ENCODE results near the gene NGEF. TPM values are rescaled to one million over a fixed set of nuclear protein-coding genes. Genes with fewer than 3 reads are reported as not detected.

Gene NGEF
- total and polyA plus RNA-seq, 8 donors: 2.6 to 30.9 (median 5.9) TPM

DNA sequence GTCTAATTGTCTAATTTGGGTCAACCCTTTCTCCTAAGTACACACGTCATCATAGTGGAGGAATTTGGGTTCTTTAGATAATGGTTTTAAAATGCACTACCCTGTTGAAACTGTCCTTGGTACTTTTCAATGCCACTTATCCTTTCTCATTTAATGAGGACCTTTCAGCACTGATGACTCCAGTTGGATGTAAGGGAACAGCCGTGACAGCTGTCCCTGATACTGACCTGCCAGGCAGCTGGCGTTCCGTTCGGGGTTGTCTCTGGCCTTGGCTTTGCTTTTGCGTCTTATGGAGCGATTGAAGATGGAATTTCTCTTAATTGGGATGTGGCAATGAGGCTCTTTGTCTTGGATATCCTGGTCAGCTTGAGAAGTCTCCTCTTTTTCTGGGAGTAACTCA, 38.7 kb downstream of the NGEF start:
- Histone ChIP-seq H3K27me3 (peaks cover 0 to 11% (median 0%) of the 10 kb centered on the region in 3 donors), H3K9me3 (no peaks in the 10 kb centered on the region), H3K4me3 (no peak overlapping the region), H3K36me3 (peaks cover 0 to 4% (median 0%) of the 10 kb centered on the region in 4 donors), H3K4me1 (no peaks in the 10 kb centered on the region), H3K27ac (no peak overlapping the region)
- WGBS, 5 donors: 86 to 91% (median 89%) methylated on average over 7 of the region's 7 CpGs
- TF ChIP-seq POLR2A (IDR thresholded peaks at IDR 0.05) (no peak), POLR2AphosphoS5 (IDR thresholded peaks at IDR 0.05) (no peak), EP300 (IDR thresholded peaks at IDR 0.05) (no peak)
- no peak for DNase-seq
- intact Hi-C loops (cut with DNase I; ENCODE audit: low total_unique reads): no loop called here

GRCh38 chr2:232973796-232974195, 39.3 kb downstream of the NGEF start:
- WGBS, 5 donors: 71 to 87% (median 79%) methylated on average over 3 of the region's 3 CpGs
- Histone ChIP-seq H3K27ac (no peak overlapping the region), H3K4me3 (no peak overlapping the region), H3K9me3 (no peaks in the 10 kb centered on the region), H3K36me3 (peaks cover 0 to 5% (median 0%) of the 10 kb centered on the region in 4 donors), H3K4me1 (no peaks in the 10 kb centered on the region), H3K27me3 (peaks cover 0 to 9% (median 0%) of the 10 kb centered on the region in 3 donors)
- DNase-seq: no peak
- no peak for TF ChIP-seq EP300 (IDR thresholded peaks at IDR 0.05)
- no peak for TF ChIP-seq POLR2AphosphoS5 (IDR thresholded peaks at IDR 0.05)
- no peak for TF ChIP-seq POLR2A (IDR thresholded peaks at IDR 0.05)
- TF ChIP-seq, protein P1, sequence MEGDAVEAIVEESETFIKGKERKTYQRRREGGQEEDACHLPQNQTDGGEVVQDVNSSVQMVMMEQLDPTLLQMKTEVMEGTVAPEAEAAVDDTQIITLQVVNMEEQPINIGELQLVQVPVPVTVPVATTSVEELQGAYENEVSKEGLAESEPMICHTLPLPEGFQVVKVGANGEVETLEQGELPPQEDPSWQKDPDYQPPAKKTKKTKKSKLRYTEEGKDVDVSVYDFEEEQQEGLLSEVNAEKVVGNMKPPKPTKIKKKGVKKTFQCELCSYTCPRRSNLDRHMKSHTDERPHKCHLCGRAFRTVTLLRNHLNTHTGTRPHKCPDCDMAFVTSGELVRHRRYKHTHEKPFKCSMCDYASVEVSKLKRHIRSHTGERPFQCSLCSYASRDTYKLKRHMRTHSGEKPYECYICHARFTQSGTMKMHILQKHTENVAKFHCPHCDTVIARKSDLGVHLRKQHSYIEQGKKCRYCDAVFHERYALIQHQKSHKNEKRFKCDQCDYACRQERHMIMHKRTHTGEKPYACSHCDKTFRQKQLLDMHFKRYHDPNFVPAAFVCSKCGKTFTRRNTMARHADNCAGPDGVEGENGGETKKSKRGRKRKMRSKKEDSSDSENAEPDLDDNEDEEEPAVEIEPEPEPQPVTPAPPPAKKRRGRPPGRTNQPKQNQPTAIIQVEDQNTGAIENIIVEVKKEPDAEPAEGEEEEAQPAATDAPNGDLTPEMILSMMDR (IDR thresholded peaks at IDR 0.05): no peak
- intact Hi-C loops (cut with DNase I; ENCODE audit: low total_unique reads): no loop called here

DNA sequence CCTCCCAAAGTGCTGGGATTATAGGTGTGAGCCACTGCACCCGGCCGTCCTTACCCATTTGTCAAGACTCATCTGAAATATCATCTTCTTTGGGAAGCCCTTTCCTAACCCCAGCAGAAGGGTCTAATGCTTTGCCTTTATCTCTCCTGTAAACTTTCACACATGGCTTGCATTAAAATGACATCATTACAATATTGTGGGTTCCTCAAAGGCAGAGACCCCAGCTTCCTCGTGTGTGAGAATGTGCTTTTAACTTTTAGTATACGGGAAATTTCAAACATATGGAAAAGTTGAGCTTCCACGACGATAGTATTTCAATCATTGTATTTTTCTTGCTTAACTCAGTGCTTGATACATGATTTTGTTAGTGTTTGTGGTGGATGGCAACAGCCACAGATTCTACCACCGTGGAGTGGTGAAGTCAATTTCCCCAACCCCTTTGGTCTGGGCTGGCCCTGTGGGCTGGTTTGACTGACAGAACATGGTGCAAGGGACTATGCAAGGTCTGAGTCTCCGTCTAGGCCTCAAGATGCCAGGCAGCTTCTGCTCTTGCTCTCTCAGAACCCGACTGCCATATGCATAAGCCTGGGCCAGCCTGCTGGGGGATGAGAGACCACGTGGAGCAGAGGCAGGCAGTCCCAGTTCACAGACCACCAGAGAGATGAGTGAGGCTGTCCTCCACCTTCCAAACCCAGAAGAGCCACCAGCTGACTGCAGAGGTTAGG, 39.9 kb downstream of the NGEF start:
- Histone ChIP-seq H3K4me1 (no peaks in the 10 kb centered on the region), H3K9me3 (no peaks in the 10 kb centered on the region), H3K27me3 (peaks cover 0 to 3% (median 0%) of the 10 kb centered on the region in 3 donors), H3K4me3 (no peak overlapping the region), H3K27ac (no peak overlapping the region), H3K36me3 (peaks cover 0 to 8% (median 0%) of the 10 kb centered on the region in 4 donors)
- DNase-seq: no peak
- intact Hi-C loops (cut with DNase I; ENCODE audit: low total_unique reads): no loop called here
- TF ChIP-seq EP300 (IDR thresholded peaks at IDR 0.05) (no peak), POLR2A (IDR thresholded peaks at IDR 0.05) (no peak), POLR2AphosphoS5 (IDR thresholded peaks at IDR 0.05) (no peak)
- TF ChIP-seq, protein P1 (IDR thresholded peaks at IDR 0.05): no peak
- WGBS, 5 donors: 82 to 86% (median 83%) methylated on average over 10 of the region's 10 CpGs

DNA sequence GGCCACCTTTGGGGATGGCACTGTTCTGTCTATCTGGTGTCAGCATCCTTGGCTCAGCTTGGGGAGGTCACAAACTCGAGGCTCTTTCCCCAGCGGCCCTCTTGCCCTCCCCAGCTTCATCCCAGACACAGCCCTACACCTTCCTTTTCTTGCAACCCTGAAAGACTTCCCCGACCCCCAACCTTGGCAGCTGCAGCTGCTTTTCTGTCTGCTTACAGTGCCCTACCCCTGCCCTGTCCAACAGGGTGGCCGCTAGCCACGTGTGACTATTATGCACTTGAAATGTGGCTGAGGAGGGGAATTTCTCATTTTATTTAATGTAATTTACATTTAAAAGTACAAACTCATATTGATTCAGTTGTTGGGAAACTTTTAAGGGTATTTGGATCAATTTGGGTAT, 41.3 kb downstream of the NGEF start:
- Histone ChIP-seq H3K27me3 (peaks cover 0 to 3% (median 0%) of the 10 kb centered on the region in 3 donors), H3K4me1 (no peaks in the 10 kb centered on the region), H3K27ac (no peak overlapping the region), H3K36me3 (peaks cover 0 to 8% (median 0%) of the 10 kb centered on the region in 4 donors), H3K4me3 (no peak overlapping the region), H3K9me3 (no peaks in the 10 kb centered on the region)
- 70 to 88% (median 83%) methylated on average over 5 of the region's 5 CpGs for WGBS, 5 donors
- no peak for TF ChIP-seq EP300 (IDR thresholded peaks at IDR 0.05)
- TF ChIP-seq POLR2A (IDR thresholded peaks at IDR 0.05): no peak
- TF ChIP-seq, protein P1 (IDR thresholded peaks at IDR 0.05): no peak
- TF ChIP-seq POLR2AphosphoS5 (IDR thresholded peaks at IDR 0.05): no peak
- no peak for DNase-seq
- intact Hi-C loops (cut with DNase I; ENCODE audit: low total_unique reads): no loop called here

- intact Hi-C loops (cut with DNase I; ENCODE audit: low total_unique reads): no loop called here
- 83 to 95% (median 91%) methylated on average over 2 of the region's 2 CpGs for WGBS, 5 donors
- no peak overlapping the region for H3K27ac ChIP-seq
- no peak for TF ChIP-seq POLR2A (IDR thresholded peaks at IDR 0.05)
- no peak for TF ChIP-seq EP300 (IDR thresholded peaks at IDR 0.05)
- TF ChIP-seq POLR2AphosphoS5 (IDR thresholded peaks at IDR 0.05): no peak
- TF ChIP-seq, protein P1 (IDR thresholded peaks at IDR 0.05): no peak
- no peak overlapping the region for H3K4me3 ChIP-seq
- H3K4me1 ChIP-seq: no peaks in the 10 kb centered on the region
- peaks cover 0 to 3% (median 0%) of the 10 kb centered on the region in 4 donors for H3K9me3 ChIP-seq
- H3K27me3 ChIP-seq: peaks cover 0 to 3% (median 0%) of the 10 kb centered on the region in 3 donors
- H3K36me3 ChIP-seq: peaks cover 0 to 8% (median 0%) of the 10 kb centered on the region in 4 donors
- no peak for DNase-seq
These were observed 43.0 kb downstream of the NGEF start for GRCh38 chr2:232970051-232970450.
